B cell (primary cell): ENCODE results near the gene SEC24D. TPM values are rescaled to one million over a fixed set of nuclear protein-coding genes. Genes with fewer than 3 reads are reported as not detected.

Source experiments
- ATAC-seq: fragments of 200-7000 bp; cut with Tn5 transposase; one replicate; pipeline ENCODE4 v1.10.0; 2021; ENCODE audit warnings: low read depth, mild to moderate bottlenecking, moderate number of reproducible peaks, moderate library complexity
- CTCF ChIA-PET: fragments of 350-600 bp; sonication (Branson Sonifier 250); formaldehyde crosslinking; loops from one replicate; lab custom pipeline; 2021; ENCODE audit warnings: antibody characterized with exemption, inconsistent platforms; lab: Charles Lee
- POLR2A ChIA-PET: fragments of 350-600 bp; sonication (Branson Sonifier 250); formaldehyde crosslinking; loops from one replicate; lab custom pipeline; 2021; ENCODE audit warnings: antibody characterized with exemption; lab: Charles Lee
- DNase-seq: peaks from one replicate; pipeline ENCODE4 v3.0.0; 2013
- H2AFZ ChIP-seq: 2 replicates; pipeline ENCODE4 v1.6.1; 2012; ENCODE audit warnings: mild to moderate bottlenecking, low read depth, low read length; ENCODE audit not compliant: insufficient read depth, poor library complexity, severe bottlenecking
- H3K27ac ChIP-seq, 2 donors: 1 replicate in 1 of 2; 2 replicates in 1 of 2; pipeline ENCODE4 v1.5.1; 2012 to 2013; ENCODE audit warnings: low read length in 2 of 2, mild to moderate bottlenecking in 2 of 2, moderate library complexity in 1 of 2
- H3K27me3 ChIP-seq, 4 experiments: fragments of 200-600 bp in 1 of 4; sonication (generic) in 1 of 4; replicated peaks in 1 of 4; 1 replicate in 2 of 4; 2 replicates in 2 of 4; pipeline versions ENCODE4 v1.6.1 to v1.7.0; 2013 to 2016; ENCODE audit warnings: low read length in 3 of 4, mild to moderate bottlenecking in 2 of 4, mixed read lengths in 1 of 4, moderate library complexity in 1 of 4; ENCODE audit not compliant: insufficient read depth in 4 of 4, control insufficient read depth in 3 of 4; ENCODE audit errors: control extremely low read depth in 1 of 4
- H3K36me3 ChIP-seq, 2 experiments: replicated peaks in 1 of 2; 1 replicate in 1 of 2; 2 replicates in 1 of 2; pipeline versions ENCODE4 v1.6.1 to v1.7.1; 2013; ENCODE audit warnings: low read length in 1 of 2; ENCODE audit not compliant: insufficient read depth in 2 of 2, control insufficient read depth in 1 of 2; ENCODE audit errors: control extremely low read depth in 1 of 2, extremely low read depth in 1 of 2
- H3K4me1 ChIP-seq, 2 donors: fragments of 200-600 bp in 1 of 2; sonication (generic) in 1 of 2; 1 replicate in 1 of 2; 2 replicates in 1 of 2; pipeline versions ENCODE4 v1.5.1 to v1.6.1; 2013 to 2017; ENCODE audit warnings: low read length in 2 of 2; ENCODE audit not compliant: control insufficient read depth in 2 of 2, insufficient read depth in 2 of 2
- H3K4me2 ChIP-seq: replicated peaks from 2 replicates; pipeline ENCODE3; 2012; ENCODE audit warnings: mild to moderate bottlenecking, low read depth, low read length; ENCODE audit not compliant: poor library complexity, severe bottlenecking
- H3K4me3 ChIP-seq, 5 experiments: fragments of 200-600 bp in 1 of 5; sonication (generic) in 1 of 5; 1 replicate in 3 of 5; 2 replicates in 2 of 5; pipeline versions ENCODE4 v1.5.1 to v1.7.0; 2011 to 2016; ENCODE audit warnings: low read length in 4 of 5, mild to moderate bottlenecking in 4 of 5, low read depth in 2 of 5, control low read depth in 1 of 5, moderate library complexity in 1 of 5; ENCODE audit not compliant: insufficient read depth in 1 of 5; ENCODE audit errors: control extremely low read depth in 1 of 5, extremely low read depth in 1 of 5
- H3K79me2 ChIP-seq: fragments of 200-600 bp; sonication (generic); one replicate; pipeline ENCODE4 v1.6.0; 2016; ENCODE audit warnings: low read length; ENCODE audit not compliant: control insufficient read depth, insufficient read depth
- H3K9ac ChIP-seq: fragments of 200-600 bp; sonication (generic); 2 replicates; pipeline ENCODE4 v1.6.1; 2017; ENCODE audit warnings: mild to moderate bottlenecking, low read length, moderate library complexity
- H3K9me3 ChIP-seq, 3 donors: one replicate each; pipeline versions ENCODE4 v1.6.1 to v1.7.1; 2013; ENCODE audit warnings: low read length in 2 of 3; ENCODE audit not compliant: control insufficient read depth in 2 of 3, insufficient read depth in 1 of 3; ENCODE audit errors: control extremely low read depth in 1 of 3
- H4K20me1 ChIP-seq: 2 replicates; pipeline ENCODE4 v1.6.0; 2012; ENCODE audit warnings: mild to moderate bottlenecking, low read length; ENCODE audit not compliant: insufficient read depth, control insufficient read depth, poor library complexity, severe bottlenecking
- H3K27ac Mint-ChIP-seq: one replicate; pipeline ENCODE4 v1.8.0; 2021; ENCODE audit warnings: mixed read lengths
- H3K27me3 Mint-ChIP-seq: one replicate; pipeline ENCODE4 v1.8.0; 2021; ENCODE audit warnings: mixed read lengths
- H3K4me1 Mint-ChIP-seq: one replicate; pipeline ENCODE4 v1.8.0; 2021; ENCODE audit warnings: mixed read lengths
- H3K4me3 Mint-ChIP-seq: one replicate; pipeline ENCODE4 v1.8.0; 2021; ENCODE audit warnings: mixed read lengths
- H3K9me3 Mint-ChIP-seq: one replicate; pipeline ENCODE4 v1.8.0; 2022; ENCODE audit warnings: mixed read lengths; ENCODE audit not compliant: insufficient read depth
- CTCF ChIP-seq: fragments of 200-600 bp; IDR thresholded peaks from one replicate; pipeline ENCODE4 v1.8.0; 2022; ENCODE audit warnings: antibody characterized with exemption, mild to moderate bottlenecking
- EZH2 ChIP-seq: IDR thresholded peaks from 2 replicates; pipeline ENCODE4 v1.6.1; 2012; ENCODE audit warnings: borderline replicate concordance, low read depth, mild to moderate bottlenecking, moderate library complexity, low read length; ENCODE audit not compliant: insufficient read depth, poor library complexity, severe bottlenecking
- WGBS: methylation state at CpG from one replicate; pipeline ENCODE4 v1.1.5; 2013; ENCODE audit warnings: missing lambda C conversion rate; ENCODE audit not compliant: insufficient coverage; 5-methylcytosine and 5-hydroxymethylcytosine counted together
- intact Hi-C: fragments of 100-400 bp; cut with micrococcal nuclease; formaldehyde crosslinking; loops from one replicate; pipeline ENCODE4 v1.10.0; 2022
- polyA plus RNA-seq: library from polyadenylated mRNA; depleted of rRNA; stranded (reverse); fragments of >200 nt; gene quantifications from 2 replicates; pipeline ENCODE4 v1.2.3, GENCODE V29; 2012
- total RNA-seq, 2 donors: library from RNA; stranded (reverse); fragments of 120-200 nt in 1 of 2; gene quantifications; 1 replicate in 1 of 2; 2 replicates in 1 of 2; pipeline versions ENCODE4 v1.2.3 to v1.2.4, GENCODE V29; 2013 to 2022

The SEC24D gene
- total and polyA plus RNA-seq, 2 donors (not counting 1 experiment from before 2014, with no cell fraction given), result 7.1 to 15.8 TPM

- Histone ChIP-seq H3K4me1 (peaks cover 13 to 14% of the 10 kb centered on the region in 2 donors), H4K20me1 (no peaks in the 10 kb centered on the region), H2AFZ (no peak overlapping the region), H3K4me3 (no peak overlapping the region), H3K27me3 (peaks cover 0 to 2% (median 0%) of the 10 kb centered on the region in 4 experiments), H3K4me2 (no peak overlapping the region), H3K9me3 (peaks cover 0 to 1% (median 0%) of the 10 kb centered on the region in 3 donors), H3K9ac (no peak overlapping the region), H3K27ac (no peak overlapping the region), H3K79me2 (no peaks in the 10 kb centered on the region), H3K36me3 (no peaks in the 10 kb centered on the region)
- H3K27ac Mint-ChIP-seq, result no peak overlapping the region
- intact Hi-C loops, result no loop called here
- H3K4me1 Mint-ChIP-seq, result peaks cover 20% of the 10 kb centered on the region
- ChIA-PET CTCF (interaction anchor here (1.3 kb wide), 1 partner anchor 86 kb away, joined by 4 read pairs; no protein-coding TSS in a partner anchor), POLR2A (no interaction called here)
- H3K9me3 Mint-ChIP-seq, result no peaks in the 10 kb centered on the region
- no peak overlapping the region for H3K4me3 Mint-ChIP-seq
- WGBS, result 99% methylated on average over 7 of the region's 7 CpGs
- ATAC-seq, result no peak
- no peak for DNase-seq
- TF ChIP-seq EZH2 (no peak), CTCF (no peak)
- H3K27me3 Mint-ChIP-seq, result peaks cover 3% of the 10 kb centered on the region
Measured at GRCh38 chr4:118848242-118848641, 12.3 kb upstream of the SEC24D start.

- WGBS, result no CpG with 5 or more reads among the region's 1 CpG
- no peak overlapping the region for H3K27ac ChIP-seq
- ChIA-PET CTCF (interaction anchor here (0.6 kb wide), 1 partner anchor 72 kb away, joined by 3 read pairs; no protein-coding TSS in a partner anchor), POLR2A (no interaction called here)
- no peak for TF ChIP-seq CTCF
- no peak for TF ChIP-seq EZH2
- peaks cover 14% of the 10 kb centered on the region for H3K4me1 Mint-ChIP-seq
- H3K4me2 ChIP-seq, result no peak overlapping the region
- intact Hi-C loops, result no loop called here
- H3K9me3 ChIP-seq, result peaks cover 0 to 1% (median 0%) of the 10 kb centered on the region in 3 donors
- DNase-seq, result no peak
- no peak overlapping the region for H3K4me3 Mint-ChIP-seq
- no peak overlapping the region for H3K27ac Mint-ChIP-seq
- H2AFZ ChIP-seq, result no peak overlapping the region
- no peak for ATAC-seq
- peaks cover 13 to 14% of the 10 kb centered on the region in 2 donors for H3K4me1 ChIP-seq
- H3K4me3 ChIP-seq, result no peak overlapping the region
- H3K79me2 ChIP-seq, result no peaks in the 10 kb centered on the region
- H3K9ac ChIP-seq, result no peak overlapping the region
- no peaks in the 10 kb centered on the region for H3K9me3 Mint-ChIP-seq
- no peaks in the 10 kb centered on the region for H3K36me3 ChIP-seq
- no peaks in the 10 kb centered on the region for H4K20me1 ChIP-seq
- peaks cover 3% of the 10 kb centered on the region for H3K27me3 Mint-ChIP-seq
- peaks cover 0 to 2% (median 0%) of the 10 kb centered on the region in 4 experiments for H3K27me3 ChIP-seq
Measured at GRCh38 chr4:118846979-118847378, 11.1 kb upstream of the SEC24D start.
